ENCODE results near the gene WASF2.

The WASF2 gene

DNA sequence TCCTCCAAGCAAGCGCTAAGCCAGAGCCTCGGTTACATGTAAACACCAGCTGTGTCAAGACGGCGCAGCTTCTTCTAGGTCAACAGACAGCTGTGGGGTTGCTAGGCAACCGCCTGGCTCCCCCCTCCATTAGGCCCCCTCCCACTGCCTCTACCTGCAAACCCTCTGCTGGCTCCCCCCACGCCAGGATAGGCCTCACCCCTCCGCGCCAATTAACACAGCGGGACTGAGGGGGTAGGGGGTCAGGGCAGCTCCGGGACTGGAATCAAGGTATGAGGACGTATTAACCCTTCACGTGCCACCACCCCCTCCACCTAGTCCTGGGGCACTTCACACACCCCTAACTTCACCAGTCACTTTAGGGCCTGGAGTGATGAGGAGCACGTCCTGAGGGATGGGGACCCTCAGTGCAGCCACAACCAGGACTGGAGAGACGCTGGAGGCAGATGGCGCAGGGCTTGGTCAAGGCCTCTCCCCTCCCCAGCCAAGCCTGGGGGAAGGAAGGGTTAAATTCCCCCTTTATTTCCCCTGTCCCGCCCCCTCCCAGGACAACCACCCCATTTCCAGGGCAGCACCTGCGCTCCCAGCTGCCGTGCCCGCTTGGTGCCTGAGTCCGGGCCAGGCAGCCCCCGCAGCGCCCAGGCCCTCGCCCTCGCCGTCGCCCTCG lies 37.4 kb upstream of the WASF2 start:
- H3K4me3 ChIP-seq (ENCODE audit: low read length), result no peak overlapping the region; the same call in 1 of the 2 replicates
- no peak for TF ChIP-seq ZNF274 (IDR thresholded peaks at IDR 0.05; ENCODE audit: low read depth, low read length)

DNA sequence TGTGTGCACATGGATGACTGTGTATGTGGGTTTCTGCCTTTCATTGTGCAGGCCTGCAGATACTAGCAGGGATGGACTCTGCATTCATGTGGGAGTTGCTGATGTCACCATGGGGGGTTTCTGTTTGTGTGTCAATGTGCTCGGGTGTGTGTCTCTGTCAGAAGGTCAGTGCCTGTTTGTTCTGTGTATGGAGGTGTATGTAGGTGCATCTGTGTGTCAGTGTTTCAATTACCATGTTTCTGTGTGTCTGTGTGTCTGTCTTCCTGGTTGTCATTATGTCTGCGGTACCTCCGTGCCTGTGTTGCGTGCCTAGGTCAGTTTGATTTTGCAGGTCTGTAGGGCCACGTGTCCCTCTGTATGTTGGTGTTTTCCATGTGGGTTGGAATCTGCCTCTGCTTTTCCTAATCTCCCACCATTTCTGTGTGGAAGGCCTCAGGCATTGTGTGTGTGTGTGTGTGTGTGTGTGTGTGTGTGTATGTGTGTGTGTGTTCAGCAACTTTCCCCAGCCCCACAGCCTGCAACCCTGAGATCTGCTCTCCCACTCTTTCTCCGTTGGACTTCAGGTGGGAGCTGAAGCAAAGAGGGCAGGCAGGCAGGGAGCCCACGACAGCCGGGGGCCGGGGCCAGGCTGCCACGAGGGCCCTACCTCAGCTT lies 36.7 kb upstream of the WASF2 start:
- no peak for TF ChIP-seq ZNF274 (IDR thresholded peaks at IDR 0.05; ENCODE audit: low read depth, low read length)
- peak overlapping the region; percentile 12; the same call in 1 of the 2 replicates for H3K4me3 ChIP-seq (ENCODE audit: low read length)

DNA sequence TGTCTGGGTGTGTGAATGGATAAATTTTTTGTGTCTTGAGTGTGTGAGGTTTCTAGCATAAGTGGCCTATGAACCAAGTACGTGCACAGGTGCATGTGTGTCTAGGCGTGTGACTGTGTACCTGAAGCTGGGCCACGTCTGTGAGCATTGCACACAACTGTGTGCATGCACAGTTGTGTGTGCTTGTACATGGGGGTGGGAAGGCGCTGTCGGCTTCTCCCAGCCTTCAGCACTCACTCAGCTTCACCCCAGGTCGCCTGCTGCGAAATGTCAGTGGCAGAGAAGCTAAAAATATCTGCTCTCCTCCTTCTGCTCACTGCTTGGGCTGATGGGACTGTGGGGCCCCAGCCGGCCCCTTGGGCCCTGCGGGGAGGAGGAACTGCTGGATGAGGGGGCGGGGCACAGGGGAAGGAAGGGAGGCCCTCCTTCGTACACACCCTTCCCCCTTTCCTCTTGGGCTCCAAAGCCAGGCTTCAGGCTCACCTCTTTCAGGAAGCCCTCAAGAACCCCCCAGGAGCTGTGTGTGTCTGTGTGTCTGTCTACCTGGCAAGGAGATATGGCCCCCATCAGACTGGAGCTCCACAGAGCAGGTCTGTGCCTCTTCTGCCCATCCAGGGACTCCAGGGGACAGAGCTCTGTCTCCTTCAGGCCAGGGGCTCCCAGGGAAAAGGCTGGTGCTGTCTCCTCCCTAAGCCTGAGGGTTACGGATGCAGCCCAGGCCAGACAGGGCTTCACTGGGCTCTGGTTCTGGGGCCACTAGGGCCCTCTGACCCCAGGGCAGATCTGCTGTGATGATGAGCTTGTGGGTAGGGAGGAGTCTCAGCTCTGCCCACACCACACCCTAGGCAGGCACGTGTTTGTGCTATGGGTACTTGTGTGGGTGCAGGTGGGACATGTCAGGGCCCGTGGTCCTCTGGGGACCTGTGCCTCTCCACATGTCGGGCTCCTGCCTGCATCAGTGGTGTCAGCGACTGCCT lies 35.6 kb upstream of the WASF2 start:
- H3K4me3 ChIP-seq (ENCODE audit: low read length), result peak overlapping the region; percentile 0; the same call in 1 of the 2 replicates
- TF ChIP-seq ZNF274 (IDR thresholded peaks at IDR 0.05; ENCODE audit: low read depth, low read length), result no peak

DNA sequence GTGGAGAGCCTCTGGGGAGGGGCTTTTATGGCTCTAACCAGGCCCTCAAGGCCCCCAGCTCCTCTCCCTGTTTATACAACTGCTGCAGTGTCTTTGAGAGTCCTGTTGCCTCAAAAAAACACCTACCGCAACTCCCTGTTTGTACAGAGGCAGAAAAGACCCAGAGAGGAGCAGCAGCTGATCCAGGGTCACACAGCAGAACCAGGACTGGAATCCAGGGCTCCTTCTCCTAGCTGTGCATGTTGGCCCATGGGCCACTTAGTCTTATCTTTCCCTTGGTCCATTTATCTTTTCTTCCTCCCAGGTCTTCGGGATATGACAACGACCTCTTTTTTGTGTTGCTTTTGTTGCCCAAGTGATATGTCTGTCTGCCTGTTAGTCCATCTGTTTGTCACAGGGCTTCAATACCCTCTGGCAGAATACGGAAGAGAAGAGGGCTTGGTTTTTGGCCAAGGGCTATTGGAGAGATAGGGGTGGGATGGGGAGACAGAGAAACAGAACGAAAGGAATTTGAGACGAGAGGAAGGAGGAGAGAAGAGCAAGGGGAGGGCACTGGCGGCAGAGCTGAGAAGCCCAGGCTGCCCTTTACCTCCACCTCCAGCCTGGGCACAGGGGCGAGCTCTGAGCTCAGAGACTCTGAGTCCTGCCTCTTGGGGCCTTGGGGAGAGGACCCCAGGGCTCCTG lies 33.5 kb upstream of the WASF2 start:
- no peak for TF ChIP-seq ZNF274 (IDR thresholded peaks at IDR 0.05; ENCODE audit: low read depth, low read length)
- no peak overlapping the region for H3K4me3 ChIP-seq (ENCODE audit: low read length)

DNA sequence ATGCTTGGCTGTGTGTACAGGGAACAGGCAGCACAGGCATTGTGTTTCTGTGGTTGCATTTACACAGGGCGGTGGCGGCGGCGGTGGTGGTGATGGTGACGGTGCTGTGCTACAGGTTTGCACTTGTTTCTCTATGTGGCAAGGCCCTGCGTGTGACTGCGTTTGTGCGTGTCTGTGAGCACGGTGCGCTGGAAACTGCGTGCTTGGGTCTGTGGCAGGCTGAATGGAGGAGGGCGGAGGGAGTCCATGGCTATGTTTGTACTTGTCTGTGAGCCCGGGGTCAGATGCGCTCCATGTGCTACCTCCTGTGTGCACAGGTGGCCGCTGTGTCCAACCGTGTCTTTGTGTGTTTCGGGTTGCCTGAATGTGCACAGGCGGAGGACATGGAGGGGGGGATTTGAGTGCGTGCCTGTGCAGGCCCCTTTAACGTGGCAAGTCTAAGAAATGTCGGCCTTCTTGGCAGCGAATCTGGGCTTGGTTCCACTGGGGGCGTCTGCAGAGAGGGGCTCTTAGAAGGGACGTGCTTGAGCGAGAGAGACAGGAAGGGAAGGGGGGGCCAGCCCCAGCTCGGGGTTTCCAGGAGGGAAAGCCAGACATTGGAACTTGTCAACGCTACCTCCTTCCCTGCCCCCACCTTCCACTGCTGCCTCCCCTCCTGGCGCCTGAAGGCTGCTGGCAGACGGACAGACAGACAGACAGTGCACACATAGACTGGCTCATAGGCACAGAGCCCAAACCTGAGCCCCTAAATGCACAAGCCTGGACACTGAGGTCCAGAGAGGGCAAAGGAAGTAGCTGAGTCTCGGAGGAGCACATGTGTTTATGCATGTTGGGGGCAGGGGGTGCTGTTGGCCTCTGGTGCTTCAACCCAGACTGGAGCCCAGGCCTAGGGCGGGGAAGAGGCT lies 32.7 kb upstream of the WASF2 start:
- no peak for TF ChIP-seq ZNF274 (IDR thresholded peaks at IDR 0.05; ENCODE audit: low read depth, low read length)
- H3K4me3 ChIP-seq (ENCODE audit: low read length), result no peak overlapping the region

DNA sequence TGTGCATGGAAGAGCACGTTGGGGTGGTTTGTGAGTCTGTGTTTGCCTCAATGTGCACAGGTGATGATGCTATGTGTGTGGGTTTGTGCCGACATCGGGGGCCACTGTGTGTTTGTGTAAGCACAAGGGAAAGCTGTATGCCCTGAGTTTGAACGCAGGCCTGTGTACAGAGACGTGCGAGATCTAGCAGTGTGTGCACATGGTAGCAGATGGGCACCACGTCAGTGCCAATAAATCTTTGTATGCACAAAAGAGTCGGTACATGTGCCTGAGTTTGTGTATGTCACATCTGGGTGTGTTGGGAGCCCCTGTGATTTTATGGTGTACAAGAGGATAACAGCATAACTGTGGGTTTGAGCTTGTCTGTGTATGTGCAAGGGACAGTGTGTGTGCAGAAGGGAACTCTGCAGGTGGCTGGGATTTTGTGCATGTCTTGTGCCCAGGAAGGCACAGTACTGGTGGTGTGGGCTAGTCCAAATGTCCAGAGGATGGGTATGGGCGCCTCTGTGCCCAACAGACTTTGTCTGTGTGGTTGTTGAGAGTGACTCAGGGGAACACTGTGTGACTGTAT lies 32.0 kb upstream of the WASF2 start:
- no peak overlapping the region for H3K4me3 ChIP-seq (ENCODE audit: low read length)
- TF ChIP-seq ZNF274 (IDR thresholded peaks at IDR 0.05; ENCODE audit: low read depth, low read length), result no peak

DNA sequence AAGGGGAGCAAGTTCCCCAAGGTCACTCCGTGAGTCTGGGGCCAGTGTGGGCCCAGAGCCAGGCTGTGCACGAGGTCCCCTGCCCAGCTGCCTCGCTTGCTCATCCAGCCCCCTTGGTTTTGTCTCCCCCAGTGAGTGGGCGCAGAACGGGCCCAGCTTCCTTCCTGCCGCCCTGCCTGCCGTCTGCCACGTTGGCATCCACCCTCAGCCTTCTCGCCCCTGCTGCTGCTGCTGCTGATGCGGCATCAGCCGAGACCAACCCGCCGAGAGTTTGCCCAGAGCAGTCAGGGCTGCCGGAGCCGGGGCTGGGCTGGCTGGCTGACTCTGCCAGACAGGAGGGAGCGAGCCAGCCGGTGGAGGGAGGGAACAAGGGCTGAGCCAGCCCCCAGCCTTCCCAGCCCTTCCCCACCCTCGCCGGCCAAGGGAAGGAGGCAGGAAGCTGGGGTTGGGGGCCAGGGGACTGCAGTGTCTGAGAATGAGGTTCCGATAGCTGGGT lies 31.4 kb upstream of the WASF2 start:
- H3K4me3 ChIP-seq (ENCODE audit: low read length), result no peak overlapping the region
- no peak for TF ChIP-seq ZNF274 (IDR thresholded peaks at IDR 0.05; ENCODE audit: low read depth, low read length)

DNA sequence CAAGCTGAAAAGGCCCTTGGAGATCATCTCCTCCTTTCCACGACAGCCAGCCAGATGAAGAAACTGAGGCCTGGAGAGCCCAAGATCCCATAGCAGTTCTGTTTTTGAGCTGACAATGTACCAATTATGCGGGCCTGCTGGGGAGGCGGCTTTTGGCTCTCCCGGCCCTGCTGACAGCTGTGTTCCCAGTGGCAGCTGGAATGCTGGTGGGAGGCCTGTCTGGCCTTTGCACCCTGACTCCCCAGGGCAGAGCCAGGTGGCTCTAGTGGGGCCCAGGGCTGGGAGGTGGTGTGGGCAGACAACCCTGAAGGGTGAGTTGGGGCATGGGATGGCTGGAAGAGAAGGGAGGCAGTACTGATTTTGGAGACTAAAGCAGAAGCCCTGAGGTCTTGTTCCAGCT lies 30.7 kb upstream of the WASF2 start:
- no peak for TF ChIP-seq ZNF274 (IDR thresholded peaks at IDR 0.05; ENCODE audit: low read depth, low read length)
- no peak overlapping the region for H3K4me3 ChIP-seq (ENCODE audit: low read length)

DNA sequence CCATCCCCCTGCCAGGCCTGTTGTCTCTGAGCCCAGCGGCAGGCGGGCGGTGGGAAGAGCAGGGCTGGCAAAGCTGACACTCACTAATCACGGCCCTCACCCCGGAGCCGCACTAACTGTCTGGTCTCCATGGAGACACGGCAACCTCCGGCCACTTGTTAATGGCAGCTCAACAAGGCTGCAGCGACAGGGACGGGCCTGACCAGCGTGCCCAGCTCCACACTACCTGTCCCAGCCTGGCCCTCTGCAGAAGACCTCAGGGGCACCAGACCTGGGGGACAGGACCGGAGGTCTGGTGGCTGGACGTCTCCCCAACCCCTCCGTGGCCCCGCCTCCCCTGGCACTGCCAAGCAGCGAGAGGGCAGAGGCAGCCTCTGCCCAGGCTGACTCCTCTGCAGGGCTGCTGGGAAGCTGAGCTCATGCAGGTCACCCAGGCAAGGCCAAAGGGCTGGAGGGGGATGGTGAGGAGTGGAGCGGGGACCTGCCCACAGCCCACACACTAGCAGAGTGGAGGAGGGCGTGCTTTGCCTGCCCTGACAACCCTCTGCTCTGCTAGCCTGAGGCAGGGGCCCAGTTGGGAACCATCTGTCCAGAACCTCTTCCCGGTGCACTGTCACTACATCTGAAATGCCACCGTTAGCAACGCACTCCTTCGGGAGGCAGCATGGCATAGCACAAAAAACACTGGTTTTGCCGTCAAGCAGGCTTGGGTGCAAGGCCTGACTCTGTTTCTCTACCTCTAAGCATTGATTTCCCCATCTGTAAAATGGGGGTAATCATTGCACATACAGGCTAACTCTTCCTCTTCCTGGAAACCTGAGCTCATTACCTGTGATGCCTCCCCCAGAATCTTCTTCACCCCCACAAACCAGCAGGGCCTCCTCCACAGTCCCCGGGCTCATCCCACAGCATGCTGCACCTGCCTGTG lies 29.6 kb upstream of the WASF2 start:
- no peak for TF ChIP-seq ZNF274 (IDR thresholded peaks at IDR 0.05; ENCODE audit: low read depth, low read length)
- no peak overlapping the region for H3K4me3 ChIP-seq (ENCODE audit: low read length)

DNA sequence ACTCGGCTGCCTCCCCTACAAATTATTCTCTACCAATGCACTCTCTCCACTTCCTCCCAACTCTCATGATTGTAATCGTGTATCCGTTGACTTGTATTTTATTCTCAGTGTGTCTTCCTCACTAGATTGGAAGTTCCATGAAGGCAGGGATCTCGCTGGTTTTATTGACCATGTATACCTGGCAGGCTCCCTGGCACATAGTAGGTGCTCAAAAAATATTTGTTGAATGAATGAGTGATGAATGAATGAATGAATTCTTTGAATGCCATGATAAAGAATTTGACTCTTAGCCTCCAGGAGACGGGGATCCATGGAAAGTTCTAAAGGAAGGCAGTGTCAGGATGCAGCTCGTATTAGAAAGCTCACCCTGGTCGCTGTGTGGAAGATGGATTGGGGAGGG lies 28.8 kb upstream of the WASF2 start:
- no peak for TF ChIP-seq ZNF274 (IDR thresholded peaks at IDR 0.05; ENCODE audit: low read depth, low read length)

DNA sequence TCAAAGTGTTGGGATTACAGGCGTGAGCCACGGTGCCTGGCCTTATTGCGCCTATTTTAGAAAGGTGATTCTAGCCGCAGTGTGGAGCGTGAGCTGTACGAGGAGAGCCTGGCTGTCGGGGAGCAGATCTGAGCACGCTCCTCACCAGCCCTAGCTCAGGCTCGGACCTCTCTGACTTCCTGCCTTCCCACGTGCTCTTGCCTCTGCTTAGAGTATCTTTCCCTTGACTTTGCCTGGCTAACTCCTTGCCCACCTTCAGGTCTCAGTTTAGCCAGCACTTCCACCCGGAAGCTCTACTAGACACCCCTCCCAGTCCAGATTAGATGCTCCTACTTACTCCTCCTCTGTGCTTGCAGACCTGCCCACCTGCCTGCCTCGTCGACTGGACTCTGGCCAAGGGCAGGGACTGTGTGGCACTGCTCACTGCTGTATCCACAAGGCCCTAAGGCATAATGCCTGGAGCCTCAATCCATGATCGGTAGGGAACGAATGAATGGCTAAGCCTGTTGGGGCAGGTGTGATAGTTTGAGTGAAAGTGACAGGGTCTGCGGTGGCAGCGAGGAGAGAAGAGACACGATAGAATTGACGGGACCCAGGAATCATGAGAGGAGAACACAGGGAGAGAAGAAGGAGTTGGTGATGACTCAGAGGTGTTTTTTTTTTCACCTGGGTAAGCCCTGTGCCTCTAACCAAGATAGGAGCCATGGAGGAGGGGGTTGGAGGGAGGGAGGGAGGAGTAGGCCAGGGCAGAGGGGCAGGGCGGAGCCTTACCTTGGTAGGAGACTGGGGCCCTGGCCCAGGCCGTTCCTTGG lies 28.1 kb upstream of the WASF2 start:
- TF ChIP-seq ZNF274 (IDR thresholded peaks at IDR 0.05; ENCODE audit: low read depth, low read length), result no peak
- H3K4me3 ChIP-seq (ENCODE audit: low read length), result no peak overlapping the region

More for the DNA sequence above, 28.8 kb upstream of the WASF2 start:
- H3K4me3 ChIP-seq (ENCODE audit: low read length), result no peak overlapping the region
